Activated T-cell treated with anti-CD3 and anti-CD28 coated beads, Interleukin-2, amount 50 U/mL, for 4 hours (primary cell): ENCODE measurements around the gene MRPL12. TPM values are rescaled to one million over a fixed set of nuclear protein-coding genes. Genes with fewer than 3 reads are reported as not detected.
A peak's percentile ranks its signal among the peaks of the same experiment; 100 is the strongest.
"Not testable (repeated sequence)": the region's sequence is repeated elsewhere in the genome, so short reads cannot be mapped to it uniquely, and the experiment has no call there.

Source experiments
- ATAC-seq, 2 donors: fragments of 200-7000 bp; cut with Tn5 transposase; one replicate each; pipeline ENCODE4 v1.10.0; 2021
- DNase-seq: peaks from one replicate; pipeline ENCODE4 v3.0.0-alpha.2; 2020
- H3K27me3 Mint-ChIP-seq: one replicate; pipeline ENCODE4 v1.8.0; 2021; ENCODE audit warnings: low read depth, mixed read lengths
- H3K36me3 Mint-ChIP-seq: one replicate; pipeline ENCODE4 v1.8.0; 2022; ENCODE audit warnings: mixed read lengths; ENCODE audit not compliant: insufficient read depth
- H3K4me1 Mint-ChIP-seq: one replicate; pipeline ENCODE4 v1.8.0; 2021; ENCODE audit warnings: low read depth, mixed read lengths
- H3K4me3 Mint-ChIP-seq: one replicate; pipeline ENCODE4 v1.8.0; 2021; ENCODE audit warnings: mild to moderate bottlenecking, moderate library complexity, mixed read lengths
- H3K9me3 Mint-ChIP-seq: one replicate; pipeline ENCODE4 v1.8.0; 2021; ENCODE audit warnings: mixed read lengths
- total RNA-seq, 3 donors: library from RNA; stranded (reverse); gene quantifications; one replicate each; pipeline ENCODE4 v1.2.1, GENCODE V29; 2021

MRPL12 gene
- total RNA-seq, 3 donors from 2014 or later, result 294 to 372 (median 359) TPM

- Mint-ChIP-seq H3K9me3 (no peaks in the 10 kb centered on the region), H3K36me3 (peaks cover 15% of the 10 kb centered on the region), H3K27me3 (no peaks in the 10 kb centered on the region), H3K4me3 (no peak overlapping the region), H3K4me1 (peaks cover 11% of the 10 kb centered on the region)
- ATAC-seq, result no peak
- DNase-seq, result no peak
Observed at GRCh38 chr17:81672954-81673353, 30.2 kb upstream of the MRPL12 start.

GRCh38 chr17:81673561-81674258 is 29.5 kb upstream of the MRPL12 start:
- ATAC-seq (no peak), DNase-seq (no peak)
- Mint-ChIP-seq H3K4me3 (no peak overlapping the region), H3K27me3 (no peaks in the 10 kb centered on the region), H3K9me3 (no peaks in the 10 kb centered on the region), H3K36me3 (peaks cover 10% of the 10 kb centered on the region), H3K4me1 (peaks cover 6% of the 10 kb centered on the region)

- H3K9me3 Mint-ChIP-seq, H3K36me3 Mint-ChIP-seq, H3K4me3 Mint-ChIP-seq, H3K27me3 Mint-ChIP-seq, ATAC-seq, H3K4me1 Mint-ChIP-seq: not testable (repeated sequence)
- peak; percentile 25 for DNase-seq
Observed at GRCh38 chr17:81675515-81676221, 27.5 kb upstream of the MRPL12 start.

GRCh38 chr17:81676906-81677305 is 26.3 kb upstream of the MRPL12 start:
- Mint-ChIP-seq H3K4me3 (no peak overlapping the region), H3K36me3 (peaks cover 2% of the 10 kb centered on the region), H3K27me3 (no peaks in the 10 kb centered on the region), H3K4me1 (peaks cover 6% of the 10 kb centered on the region), H3K9me3 (no peaks in the 10 kb centered on the region)
- ATAC-seq (no peak), DNase-seq (no peak)

GRCh38 chr17:81680150-81680549 is 23.0 kb upstream of the MRPL12 start:
- Mint-ChIP-seq H3K4me3 (no peak overlapping the region), H3K9me3 (no peaks in the 10 kb centered on the region), H3K4me1 (peaks cover 21% of the 10 kb centered on the region), H3K27me3 (no peaks in the 10 kb centered on the region), H3K36me3 (peaks cover under 1% of the 10 kb centered on the region)
- no peak for DNase-seq
- ATAC-seq, result no peak

GRCh38 chr17:81681672-81682071 is 21.5 kb upstream of the MRPL12 start:
- ATAC-seq (no peak), DNase-seq (no peak)
- Mint-ChIP-seq H3K4me1 (peaks cover 23% of the 10 kb centered on the region), H3K9me3 (no peaks in the 10 kb centered on the region), H3K27me3 (no peaks in the 10 kb centered on the region), H3K36me3 (peaks cover 7% of the 10 kb centered on the region), H3K4me3 (peak overlapping the region; percentile 94)

GRCh38 chr17:81682565-81683207 is 20.5 kb upstream of the MRPL12 start:
- no peaks in the 10 kb centered on the region for H3K9me3 Mint-ChIP-seq
- ATAC-seq (no peak), DNase-seq (no peak)
- H3K36me3 Mint-ChIP-seq, result peaks cover 14% of the 10 kb centered on the region
- H3K4me3 Mint-ChIP-seq, result peak overlapping the region; percentile 94
- peaks cover 25% of the 10 kb centered on the region for H3K4me1 Mint-ChIP-seq
- H3K27me3 Mint-ChIP-seq, result no peaks in the 10 kb centered on the region

GRCh38 chr17:81683208-81683583 is 20.0 kb upstream of the MRPL12 start:
- Mint-ChIP-seq H3K27me3 (no peaks in the 10 kb centered on the region), H3K4me3 (peak overlapping the region; percentile 94), H3K4me1 (peaks cover 25% of the 10 kb centered on the region), H3K9me3 (no peaks in the 10 kb centered on the region), H3K36me3 (peaks cover 14% of the 10 kb centered on the region)
- ATAC-seq, result peak; percentile 10 to 11
- no peak for DNase-seq

- H3K4me3 Mint-ChIP-seq, result peak within 1 kb of the TSS; percentile 94
- peaks cover 26% of the 10 kb centered on the region for H3K4me1 Mint-ChIP-seq
- H3K36me3 Mint-ChIP-seq, result peaks cover 16% of the 10 kb centered on the region
- no peaks in the 10 kb centered on the region for H3K27me3 Mint-ChIP-seq
- DNase-seq (peak; percentile 96), ATAC-seq (peak; percentile 95 to 96)
- no peaks in the 10 kb centered on the region for H3K9me3 Mint-ChIP-seq
Observed at GRCh38 chr17:81683584-81684441, 19.4 kb upstream of the MRPL12 start, which contains the start of the genes ARL16 and HGS. ARL16 (minus strand) TSS chr17:81683797; CDS start chr17:81683753, 44 bp downstream. HGS (plus strand) TSS chr17:81684011; CDS start chr17:81684067, 56 bp downstream.

- Mint-ChIP-seq H3K36me3 (peaks cover 22% of the 10 kb centered on the region), H3K4me1 (peaks cover 26% of the 10 kb centered on the region), H3K27me3 (no peaks in the 10 kb centered on the region), H3K9me3 (no peaks in the 10 kb centered on the region), H3K4me3 (peak overlapping the region; percentile 88)
- ATAC-seq (peak; percentile 3 to 4), DNase-seq (no peak)
Observed at GRCh38 chr17:81684442-81684911, 18.7 kb upstream of the MRPL12 start.

GRCh38 chr17:81685108-81685507 is 18.1 kb upstream of the MRPL12 start:
- H3K27me3 Mint-ChIP-seq, result no peaks in the 10 kb centered on the region
- peaks cover 26% of the 10 kb centered on the region for H3K4me1 Mint-ChIP-seq

GRCh38 chr17:81686614-81687013 is 16.6 kb upstream of the MRPL12 start:
- peaks cover 33% of the 10 kb centered on the region for H3K36me3 Mint-ChIP-seq
- no peak for ATAC-seq
- H3K4me1 Mint-ChIP-seq, result peaks cover 26% of the 10 kb centered on the region
- no peaks in the 10 kb centered on the region for H3K27me3 Mint-ChIP-seq
- H3K4me3 Mint-ChIP-seq, result no peak overlapping the region
- H3K9me3 Mint-ChIP-seq, result no peaks in the 10 kb centered on the region
- DNase-seq, result no peak

More at GRCh38 chr17:81685108-81685507, 18.1 kb upstream of the MRPL12 start:
- peak; percentile 46 to 50 for ATAC-seq
- peaks cover 26% of the 10 kb centered on the region for H3K36me3 Mint-ChIP-seq
- peak; percentile 49 for DNase-seq
- H3K4me3 Mint-ChIP-seq, result peak overlapping the region; percentile 88
- no peaks in the 10 kb centered on the region for H3K9me3 Mint-ChIP-seq

GRCh38 chr17:81687770-81688541 is 15.2 kb upstream of the MRPL12 start:
- DNase-seq (no peak), ATAC-seq (no peak)
- Mint-ChIP-seq H3K4me3 (no peak overlapping the region), H3K36me3 (peaks cover 37% of the 10 kb centered on the region), H3K4me1 (peaks cover 22% of the 10 kb centered on the region), H3K9me3 (no peaks in the 10 kb centered on the region), H3K27me3 (no peaks in the 10 kb centered on the region)
